ENCODE data around the gene TIRAP. TPM values are rescaled to one million over a fixed set of nuclear protein-coding genes. Genes with fewer than 3 reads are reported as not detected.

Gene TIRAP
- total RNA-seq, 6 experiments from 2014 or later, result 8.0 to 12.1 (median 9.7) TPM

- Histone ChIP-seq H3K27ac (no peak overlapping the region), H3K27me3 (no peaks in the 10 kb centered on the region), H3K9me3 (no peaks in the 10 kb centered on the region), H3K36me3 (no peaks in the 10 kb centered on the region), H3K4me1 (peaks cover 0 to 3% (median 0%) of the 10 kb centered on the region in 4 donors), H3K4me3 (no peak overlapping the region)
- intact Hi-C loops (cut with DNase I), result loop anchor here (5.0 to 10.0 kb wide), 2 partner anchors 163 to 166 kb away; no protein-coding TSS in a partner anchor
- DNase-seq (no peak), ATAC-seq (peak; percentile 16 to 28 (median 19))
- WGBS (ENCODE audit: insufficient coverage, low coverage, low lambda C conversion rate, missing lambda C conversion rate), result 66% methylated on average over 14 of the region's 14 CpGs
- TF ChIP-seq POLR2A (IDR thresholded peaks at IDR 0.05), result no peak
- no peak for TF ChIP-seq CTCF (IDR thresholded peaks at IDR 0.05)
These were observed 28.8 kb downstream of the TIRAP start for GRCh38 chr11:126311401-126312291.

- TF ChIP-seq CTCF (IDR thresholded peaks at IDR 0.05) (no peak), POLR2A (IDR thresholded peaks at IDR 0.05) (no peak)
- DNase-seq (no peak), ATAC-seq (no peak)
- Histone ChIP-seq H3K27ac (no peak overlapping the region), H3K4me3 (no peak overlapping the region), H3K27me3 (no peaks in the 10 kb centered on the region), H3K36me3 (no peaks in the 10 kb centered on the region), H3K4me1 (peaks cover 0 to 3% (median 0%) of the 10 kb centered on the region in 4 donors), H3K9me3 (no peaks in the 10 kb centered on the region)
- WGBS (ENCODE audit: insufficient coverage, low coverage, low lambda C conversion rate, missing lambda C conversion rate), result 83% methylated on average over 3 of the region's 8 CpGs
- intact Hi-C loops (cut with DNase I), result loop anchor here (5.0 to 10.0 kb wide), 2 partner anchors 162 to 164 kb away; no protein-coding TSS in a partner anchor
These were observed 30.1 kb downstream of the TIRAP start for GRCh38 chr11:126312961-126313360.

- Histone ChIP-seq H3K27me3 (no peaks in the 10 kb centered on the region), H3K27ac (no peak overlapping the region), H3K4me3 (no peak overlapping the region), H3K9me3 (no peaks in the 10 kb centered on the region), H3K36me3 (no peaks in the 10 kb centered on the region), H3K4me1 (peaks cover 0 to 3% (median 0%) of the 10 kb centered on the region in 4 donors)
- intact Hi-C loops (cut with DNase I), result loop anchor here (5.0 to 10.0 kb wide), 2 partner anchors 161 to 163 kb away; no protein-coding TSS in a partner anchor
- ATAC-seq (no peak), DNase-seq (no peak)
- TF ChIP-seq POLR2A (IDR thresholded peaks at IDR 0.05) (no peak), CTCF (IDR thresholded peaks at IDR 0.05) (no peak)
- WGBS (ENCODE audit: insufficient coverage, low coverage, low lambda C conversion rate, missing lambda C conversion rate), result 74% methylated on average over 4 of the region's 5 CpGs
These were observed 30.9 kb downstream of the TIRAP start for GRCh38 chr11:126313826-126314225.

- 50% methylated on average over 1 of the region's 1 CpG for WGBS (ENCODE audit: insufficient coverage, low coverage, low lambda C conversion rate, missing lambda C conversion rate)
- Histone ChIP-seq H3K4me3 (no peak overlapping the region), H3K27ac (peak overlapping the region in 1 of 3 donors; percentile 31), H3K36me3 (no peaks in the 10 kb centered on the region), H3K4me1 (no peaks in the 10 kb centered on the region), H3K27me3 (no peaks in the 10 kb centered on the region), H3K9me3 (no peaks in the 10 kb centered on the region)
- ATAC-seq, result no peak
- intact Hi-C loops (cut with DNase I), result loop anchor here in 1 of 2 donors (10.0 kb wide), 1 partner anchor 157 kb away; no protein-coding TSS in a partner anchor
- no peak for TF ChIP-seq POLR2A (IDR thresholded peaks at IDR 0.05)
- no peak for TF ChIP-seq CTCF (IDR thresholded peaks at IDR 0.05)
- DNase-seq, result no peak
These were observed 34.5 kb downstream of the TIRAP start for GRCh38 chr11:126317432-126317755.

Measured in right lobe of liver (tissue), 6 donors.